Measurements from ENCODE around the gene COL19A1. TPM values are rescaled to one million over a fixed set of nuclear protein-coding genes. Genes with fewer than 3 reads are reported as not detected.

The COL19A1 gene
- total and polyA plus RNA-seq, 3 donors from 2014 or later, result 0.30 to 2.5 (median 1.4) TPM

DNA sequence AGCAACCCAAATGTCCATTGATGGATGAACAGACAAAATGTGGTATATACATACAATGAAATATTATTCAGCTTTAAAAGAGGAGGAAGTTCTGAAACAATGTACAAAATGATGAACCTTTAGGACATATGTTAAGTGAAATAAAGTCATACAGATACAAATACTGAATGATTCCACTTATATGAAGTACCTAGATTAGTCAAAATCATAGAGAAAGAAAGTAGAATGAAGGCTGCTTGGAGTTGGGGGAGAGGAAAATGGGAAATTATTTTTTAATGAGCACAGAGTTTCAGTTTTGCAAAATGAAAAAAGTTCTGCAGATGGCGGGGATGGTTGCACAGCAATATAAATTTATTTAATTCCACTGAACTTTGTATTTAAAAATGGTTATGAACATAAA, 12.4 kb downstream of the COL19A1 start:
- Histone ChIP-seq H3K4me3 (no peak overlapping the region), H3K9me3 (no peaks in the 10 kb centered on the region), H3K27me3 (no peaks in the 10 kb centered on the region), H3K36me3 (ENCODE audit: low read depth, missing control alignments) (no peaks in the 10 kb centered on the region), H3K27ac (no peak overlapping the region), H3K4me1 (no peaks in the 10 kb centered on the region)
- WGBS, 2 donors, result 94 to 100% methylated on average over 1 of the region's 1 CpG
- TF ChIP-seq POLR2A (IDR thresholded peaks at IDR 0.05), result no peak
- TF ChIP-seq, protein P1, sequence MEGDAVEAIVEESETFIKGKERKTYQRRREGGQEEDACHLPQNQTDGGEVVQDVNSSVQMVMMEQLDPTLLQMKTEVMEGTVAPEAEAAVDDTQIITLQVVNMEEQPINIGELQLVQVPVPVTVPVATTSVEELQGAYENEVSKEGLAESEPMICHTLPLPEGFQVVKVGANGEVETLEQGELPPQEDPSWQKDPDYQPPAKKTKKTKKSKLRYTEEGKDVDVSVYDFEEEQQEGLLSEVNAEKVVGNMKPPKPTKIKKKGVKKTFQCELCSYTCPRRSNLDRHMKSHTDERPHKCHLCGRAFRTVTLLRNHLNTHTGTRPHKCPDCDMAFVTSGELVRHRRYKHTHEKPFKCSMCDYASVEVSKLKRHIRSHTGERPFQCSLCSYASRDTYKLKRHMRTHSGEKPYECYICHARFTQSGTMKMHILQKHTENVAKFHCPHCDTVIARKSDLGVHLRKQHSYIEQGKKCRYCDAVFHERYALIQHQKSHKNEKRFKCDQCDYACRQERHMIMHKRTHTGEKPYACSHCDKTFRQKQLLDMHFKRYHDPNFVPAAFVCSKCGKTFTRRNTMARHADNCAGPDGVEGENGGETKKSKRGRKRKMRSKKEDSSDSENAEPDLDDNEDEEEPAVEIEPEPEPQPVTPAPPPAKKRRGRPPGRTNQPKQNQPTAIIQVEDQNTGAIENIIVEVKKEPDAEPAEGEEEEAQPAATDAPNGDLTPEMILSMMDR (IDR thresholded peaks at IDR 0.05), result no peak
- intact Hi-C loops (cut with DNase I; ENCODE audit: low total_unique reads), result no loop called here
- DNase-seq, result no peak

DNA sequence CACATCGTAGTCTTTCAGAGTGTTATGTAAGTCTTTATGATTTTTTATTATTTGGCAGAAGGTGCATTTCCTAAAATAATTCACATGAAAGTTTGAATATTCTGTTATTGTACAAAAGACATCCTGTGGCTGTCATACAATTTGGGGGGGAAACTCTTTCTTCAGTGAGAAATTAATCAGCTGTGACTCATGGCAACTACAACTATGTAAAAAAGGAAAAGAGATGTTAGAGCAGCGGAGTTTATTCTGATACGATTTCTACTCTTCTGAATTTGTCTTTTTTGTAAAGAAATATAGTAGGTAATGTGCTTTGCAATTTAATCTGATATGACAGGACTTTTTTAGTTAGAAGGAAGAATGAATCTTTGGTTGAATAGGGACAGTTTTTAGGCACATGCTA, 14.2 kb downstream of the COL19A1 start:
- H3K4me3 ChIP-seq, result no peak overlapping the region
- H3K9me3 ChIP-seq, result no peaks in the 10 kb centered on the region
- TF ChIP-seq POLR2A (IDR thresholded peaks at IDR 0.05), result no peak
- TF ChIP-seq, protein P1 (IDR thresholded peaks at IDR 0.05), result no peak
- intact Hi-C loops (cut with DNase I; ENCODE audit: low total_unique reads), result no loop called here
- no peaks in the 10 kb centered on the region for H3K4me1 ChIP-seq
- H3K27ac ChIP-seq, result no peak overlapping the region
- WGBS, 2 donors, result 84 to 90% methylated on average over 3 of the region's 3 CpGs
- DNase-seq, result no peak
- H3K27me3 ChIP-seq, result no peaks in the 10 kb centered on the region
- no peaks in the 10 kb centered on the region for H3K36me3 ChIP-seq (ENCODE audit: low read depth, missing control alignments)

DNA sequence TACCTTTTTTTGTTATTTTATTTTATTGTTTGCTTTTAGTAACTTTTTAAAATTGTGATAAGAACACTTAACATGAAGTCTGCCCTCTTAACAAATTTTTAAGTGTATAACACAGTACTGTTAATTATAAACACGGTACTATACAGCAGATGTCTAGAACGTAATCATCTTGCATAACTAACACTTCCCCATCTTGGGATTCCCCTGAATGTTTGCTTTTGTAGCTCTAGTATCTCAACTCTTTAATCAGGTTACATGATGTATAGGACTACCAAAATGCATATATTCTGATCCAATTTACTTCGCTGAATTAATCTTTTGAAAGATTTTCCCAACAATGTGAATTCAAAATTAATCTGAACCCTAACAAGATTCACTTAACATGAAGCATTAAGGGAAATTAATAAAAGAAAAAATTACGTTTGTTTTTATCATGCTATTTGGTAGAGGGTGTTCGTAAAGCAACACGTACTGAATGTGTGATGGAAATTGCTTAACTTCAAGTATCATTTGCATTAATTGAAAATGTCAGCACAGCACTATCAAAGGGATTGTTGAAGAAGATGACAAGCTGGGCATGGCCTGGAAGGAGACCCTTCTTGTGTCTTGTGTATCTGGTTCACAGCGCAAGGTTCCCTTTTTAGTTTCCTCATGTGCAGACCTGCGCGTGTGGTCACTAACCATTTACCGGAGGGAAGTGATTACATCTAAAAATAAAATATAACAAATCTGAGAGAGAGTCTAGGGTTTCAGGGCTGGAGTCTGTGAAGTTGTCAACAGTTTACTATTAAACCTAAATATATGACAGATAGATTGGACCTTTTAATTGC, 15.2 kb downstream of the COL19A1 start:
- no peak for DNase-seq
- Histone ChIP-seq H3K4me1 (no peaks in the 10 kb centered on the region), H3K27ac (no peak overlapping the region), H3K9me3 (no peaks in the 10 kb centered on the region), H3K36me3 (ENCODE audit: low read depth, missing control alignments) (no peaks in the 10 kb centered on the region), H3K4me3 (no peak overlapping the region), H3K27me3 (no peaks in the 10 kb centered on the region)
- WGBS, 2 donors, result 85 to 94% methylated on average over 10 of the region's 10 CpGs
- intact Hi-C loops (cut with DNase I; ENCODE audit: low total_unique reads), result no loop called here
- no peak for TF ChIP-seq POLR2A (IDR thresholded peaks at IDR 0.05)
- TF ChIP-seq, protein P1 (IDR thresholded peaks at IDR 0.05), result no peak

DNA sequence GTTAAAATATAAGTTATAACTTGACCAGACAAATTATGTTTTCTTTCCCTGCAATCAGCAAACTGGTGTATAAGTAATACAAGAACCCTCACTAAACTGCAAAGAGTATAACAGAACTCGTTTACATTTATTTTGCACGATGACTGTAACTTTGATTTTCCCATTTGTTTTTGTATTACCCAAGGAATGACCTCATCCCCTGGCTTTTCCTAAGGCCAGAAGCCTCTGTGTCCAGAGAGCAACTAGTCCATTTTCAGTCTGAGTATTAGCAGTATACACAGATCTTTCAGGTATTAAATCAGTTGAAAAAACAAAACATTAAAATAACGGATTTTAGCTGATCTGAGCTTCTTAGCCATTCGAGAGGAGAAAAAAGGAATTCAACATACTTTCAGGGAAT, 17.2 kb downstream of the COL19A1 start:
- no peak for DNase-seq
- intact Hi-C loops (cut with DNase I; ENCODE audit: low total_unique reads), result no loop called here
- H3K36me3 ChIP-seq (ENCODE audit: low read depth, missing control alignments), result no peaks in the 10 kb centered on the region
- H3K27me3 ChIP-seq, result no peaks in the 10 kb centered on the region
- H3K27ac ChIP-seq, result no peak overlapping the region
- no peaks in the 10 kb centered on the region for H3K9me3 ChIP-seq
- WGBS, 2 donors, result 79 to 88% methylated on average over 4 of the region's 4 CpGs
- TF ChIP-seq, protein P1 (IDR thresholded peaks at IDR 0.05), result no peak
- TF ChIP-seq POLR2A (IDR thresholded peaks at IDR 0.05), result no peak
- H3K4me1 ChIP-seq, result no peaks in the 10 kb centered on the region
- H3K4me3 ChIP-seq, result no peak overlapping the region

DNA sequence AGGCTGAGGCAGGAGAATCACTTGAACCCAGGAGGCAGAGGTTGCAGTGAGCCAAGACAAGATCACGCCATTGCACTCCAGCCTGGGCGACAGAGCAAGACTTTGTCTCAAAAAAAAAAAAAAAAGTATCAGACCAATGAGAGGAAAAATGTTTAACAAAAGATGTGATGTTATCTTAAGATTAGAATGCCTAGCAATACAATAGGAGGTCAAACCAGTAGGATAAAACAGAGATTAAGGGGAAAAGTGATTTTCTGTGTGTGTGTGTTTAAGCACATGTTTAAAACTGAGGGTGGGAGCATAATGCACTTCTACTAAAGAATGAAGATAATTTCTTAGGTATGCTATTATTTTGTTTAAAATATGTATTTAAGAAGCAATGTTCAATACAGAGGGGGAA, 17.9 kb downstream of the COL19A1 start:
- TF ChIP-seq, protein P1 (IDR thresholded peaks at IDR 0.05), result no peak
- no peak for TF ChIP-seq POLR2A (IDR thresholded peaks at IDR 0.05)
- WGBS, 2 donors, result 96 to 100% methylated on average over 2 of the region's 2 CpGs
- no peaks in the 10 kb centered on the region for H3K4me1 ChIP-seq
- no peaks in the 10 kb centered on the region for H3K36me3 ChIP-seq (ENCODE audit: low read depth, missing control alignments)
- DNase-seq, result no peak
- H3K4me3 ChIP-seq, result no peak overlapping the region
- H3K27ac ChIP-seq, result no peak overlapping the region
- no peaks in the 10 kb centered on the region for H3K9me3 ChIP-seq
- no peaks in the 10 kb centered on the region for H3K27me3 ChIP-seq
- intact Hi-C loops (cut with DNase I; ENCODE audit: low total_unique reads), result no loop called here
